ENCODE results near the gene MVB12B.
A peak's percentile ranks its signal among the peaks of the same experiment; 100 is the strongest.
"Not testable (repeated sequence)": the region's sequence is repeated elsewhere in the genome, so short reads cannot be mapped to it uniquely, and the experiment has no call there.

MVB12B gene

GRCh38 chr9:126457175-126457547 is 130.5 kb downstream of the MVB12B start:
- DNase-seq: no peak

- DNase-seq: no peak
These were observed 131.3 kb downstream of the MVB12B start for GRCh38 chr9:126457890-126458289.

- no peak for DNase-seq
These were observed 132.5 kb downstream of the MVB12B start for GRCh38 chr9:126459126-126459525.

- no peak for DNase-seq
These were observed 132.9 kb downstream of the MVB12B start for GRCh38 chr9:126459546-126459945.

- no peak for DNase-seq
These were observed 133.6 kb downstream of the MVB12B start for GRCh38 chr9:126459965-126460843.

GRCh38 chr9:126461029-126461428 is 134.4 kb downstream of the MVB12B start:
- DNase-seq: no peak

GRCh38 chr9:126461608-126462007 is 135.0 kb downstream of the MVB12B start:
- DNase-seq: no peak

GRCh38 chr9:126462617-126463016 is 136.0 kb downstream of the MVB12B start:
- no peak for DNase-seq

- no peak for DNase-seq
These were observed 136.8 kb downstream of the MVB12B start for GRCh38 chr9:126463426-126463825.

- DNase-seq: no peak
These were observed 138.2 kb downstream of the MVB12B start for GRCh38 chr9:126464694-126465441.

- DNase-seq: no peak
These were observed 139.3 kb downstream of the MVB12B start for GRCh38 chr9:126465977-126466376.

- peak; percentile 59 for DNase-seq
These were observed 141.7 kb downstream of the MVB12B start for GRCh38 chr9:126468141-126468825.

- peak; percentile 60 for DNase-seq
These were observed 143.8 kb downstream of the MVB12B start for GRCh38 chr9:126470241-126470993.

GRCh38 chr9:126471084-126471624 is 144.5 kb downstream of the MVB12B start:
- peak; percentile 88 for DNase-seq

- DNase-seq: no peak
These were observed 145.7 kb downstream of the MVB12B start for GRCh38 chr9:126472198-126472947.

- no peak for DNase-seq
These were observed 146.3 kb downstream of the MVB12B start for GRCh38 chr9:126472948-126473298.

- DNase-seq: no peak
These were observed 147.7 kb downstream of the MVB12B start for GRCh38 chr9:126474206-126474765.

- no peak for DNase-seq
These were observed 148.3 kb downstream of the MVB12B start for GRCh38 chr9:126474786-126475485.

GRCh38 chr9:126475933-126476555 is 149.4 kb downstream of the MVB12B start:
- no peak for DNase-seq

GRCh38 chr9:126477432-126477831 is 150.8 kb downstream of the MVB12B start:
- not testable (repeated sequence) for DNase-seq

Measured in activated effector memory CD4-positive, alpha-beta T cell treated with anti-CD3 and anti-CD28 coated beads, Interleukin-2, amount 50 U/mL, for 16 hours (primary cell).